HepG2 (cell line): ENCODE measurements around the gene PHLPP2. TPM values are rescaled to one million over a fixed set of nuclear protein-coding genes. Genes with fewer than 3 reads are reported as not detected.
"Not testable (repeated sequence)": the region's sequence is repeated elsewhere in the genome, so short reads cannot be mapped to it uniquely, and the experiment has no call there.

Experiments
- ATF1 ChIP-seq: IDR thresholded peaks from 2 replicates; pipeline ENCODE4 v1.6.1; 2016; ENCODE audit warnings: mild to moderate bottlenecking, control low read depth
- ESRRA ChIP-seq: sonication (generic); formaldehyde crosslinking; IDR thresholded peaks from 2 replicates; pipeline ENCODE4 v1.5.1; 2020; ENCODE audit warnings: mild to moderate bottlenecking, low read depth, missing genetic modification reagents
- FOXA3 ChIP-seq: IDR thresholded peaks from 2 replicates; pipeline ENCODE4 v1.6.1; 2016; ENCODE audit warnings: missing genetic modification reagents, missing compliant biosample characterization
- FOXK2 ChIP-seq: fragments of 450-650 bp; IDR thresholded peaks from 2 replicates; pipeline ENCODE4 v1.6.1; 2016
- FOXO1 ChIP-seq: sonication (generic); formaldehyde crosslinking; IDR thresholded peaks from 2 replicates; pipeline ENCODE4 v1.4.0; 2020; ENCODE audit warnings: missing genetic modification reagents
- FOXP1 ChIP-seq, 2 experiments: fragments of 450-650 bp in 1 of 2; IDR thresholded peaks; 2 replicates each; pipeline ENCODE4 v1.6.1; 2017 to 2018; ENCODE audit warnings: antibody characterized with exemption in 1 of 2
- FOXP4 ChIP-seq: sonication (generic); formaldehyde crosslinking; IDR thresholded peaks from 2 replicates; pipeline ENCODE4 v1.4.0; 2020; ENCODE audit warnings: missing genetic modification reagents
- JUNB ChIP-seq: sonication (generic); formaldehyde crosslinking; IDR thresholded peaks from 2 replicates; pipeline ENCODE4 v1.8.0; 2022; ENCODE audit warnings: missing genetic modification reagents, mild to moderate bottlenecking, borderline replicate concordance
- KDM3A ChIP-seq: IDR thresholded peaks from 2 replicates; pipeline ENCODE4 v1.6.1; 2018; ENCODE audit warnings: low read depth, missing compliant biosample characterization
- NFKBIZ ChIP-seq: IDR thresholded peaks from 2 replicates; pipeline ENCODE4 v1.6.1; 2018; ENCODE audit warnings: missing genetic modification reagents, missing compliant biosample characterization
- NR2C2 ChIP-seq: sonication (generic); formaldehyde crosslinking; IDR thresholded peaks from 2 replicates; pipeline ENCODE4 v1.4.0; 2020; ENCODE audit warnings: missing genetic modification reagents, mild to moderate bottlenecking, moderate library complexity, borderline replicate concordance
- ONECUT2 ChIP-seq: sonication (generic); formaldehyde crosslinking; IDR thresholded peaks from 2 replicates; pipeline ENCODE4 v1.4.0; 2020; ENCODE audit warnings: missing genetic modification reagents
- RARA ChIP-seq: IDR thresholded peaks from 2 replicates; pipeline ENCODE4 v1.6.1; 2016; ENCODE audit warnings: missing genetic modification reagents, missing compliant biosample characterization
- RXRB ChIP-seq: IDR thresholded peaks from 2 replicates; pipeline ENCODE4 v1.6.1; 2016; ENCODE audit warnings: borderline replicate concordance, missing genetic modification reagents, missing compliant biosample characterization
- SIX4 ChIP-seq: sonication (generic); formaldehyde crosslinking; IDR thresholded peaks from 2 replicates; pipeline ENCODE4 v1.4.0; 2020; ENCODE audit warnings: missing genetic modification reagents
- SOX6 ChIP-seq, 2 experiments: fragments of 450-650 bp in 1 of 2; sonication (generic) in 1 of 2; formaldehyde crosslinking in 1 of 2; IDR thresholded peaks; 2 replicates each; pipeline versions ENCODE4 v1.4.0 to v1.6.1; 2017 to 2020; ENCODE audit warnings: antibody characterized with exemption in 1 of 2, mild to moderate bottlenecking in 1 of 2, missing genetic modification reagents in 1 of 2
- TARDBP ChIP-seq: sonication (generic); formaldehyde crosslinking; IDR thresholded peaks from 2 replicates; pipeline ENCODE4 v1.8.0; 2022; ENCODE audit warnings: mild to moderate bottlenecking, missing genetic modification reagents
- ZNF292 ChIP-seq: sonication (generic); formaldehyde crosslinking; IDR thresholded peaks from 2 replicates; pipeline ENCODE4 v1.8.1; 2022; ENCODE audit warnings: mild to moderate bottlenecking, low read depth, missing genetic modification reagents, borderline replicate concordance
- ZNF652 ChIP-seq: IDR thresholded peaks from 2 replicates; pipeline ENCODE4 v1.6.1; 2016; ENCODE audit warnings: low read depth, borderline replicate concordance
- ZSCAN20 ChIP-seq: sonication (generic); formaldehyde crosslinking; IDR thresholded peaks from 2 replicates; pipeline ENCODE4 v1.4.0; 2020; ENCODE audit warnings: missing genetic modification reagents, mild to moderate bottlenecking, borderline replicate concordance
- polyA plus RNA-seq, 8 experiments: library from polyadenylated mRNA; depleted of rRNA in 3 of 8; stranded (reverse) in 7 of 8; unstranded in 1 of 8; fragments of >200 nt; fragmentation: Illumina TruSeq in 4 of 8; extraction: Trizol in 4 of 8; gene quantifications; 2 replicates each; pipeline versions ENCODE4 v1.2.1 to v1.2.3, GENCODE V29; 2011 to 2016; ENCODE audit warnings: low read depth in 4 of 8, missing spikeins in 1 of 8, mixed read lengths in 1 of 8; ENCODE audit not compliant: insufficient read depth in 1 of 8
- total RNA-seq, 5 experiments: library from RNA; depleted of rRNA; stranded (reverse); fragments of >200 nt; fragmentation: Illumina TruSeq; extraction: Trizol; gene quantifications; 2 replicates each; pipeline ENCODE4 v1.2.3, GENCODE V29; 2016; ENCODE audit warnings: low read depth in 1 of 5
- TF ChIP-seq, protein P1 (sequence below): sonication (generic); formaldehyde crosslinking; IDR thresholded peaks from 2 replicates; pipeline ENCODE4 v1.4.0; 2020; ENCODE audit warnings: missing genetic modification reagents, mild to moderate bottlenecking, borderline replicate concordance
- TF ChIP-seq, protein P2 (sequence below): sonication (generic); formaldehyde crosslinking; IDR thresholded peaks from 2 replicates; pipeline ENCODE4 v1.4.0; 2020; ENCODE audit warnings: mild to moderate bottlenecking, missing genetic modification reagents
- TF ChIP-seq, protein P3 (sequence below): IDR thresholded peaks from 2 replicates; pipeline ENCODE4 v1.6.1; 2012; ENCODE audit warnings: low read depth, low read length, improper control_type of control experiment

Gene PHLPP2
- total and polyA plus RNA-seq, 2 of the 13 experiments (the other 11 are each of a cell fraction or from before 2014, with no cell fraction given): 8.9 TPM

GRCh38 chr16:71595340-71595826 lies 129.1 kb downstream of the PHLPP2 start (continued):
- not testable (repeated sequence) for TF ChIP-seq SOX6 (IDR thresholded peaks at IDR 0.05)
- TF ChIP-seq SOX6 (CRISPR knock-in tag; IDR thresholded peaks at IDR 0.05) (peak; percentile 95), ESRRA (CRISPR knock-in tag) (peak; percentile 64; the same call in 1 of the 2 replicates), NFKBIZ (CRISPR knock-in tag) (peak; percentile 61; the same call in 1 of the 2 replicates), FOXO1 (CRISPR knock-in tag) (peak; percentile 59), ZSCAN20 (CRISPR knock-in tag) (0 out of 2 replicates have a peak, but pooled peaks have one; percentile 45), ATF1 (CRISPR knock-in tag) (peak; percentile 36; the same call in 1 of the 2 replicates), KDM3A (0 out of 2 replicates have a peak, but pooled peaks have one; percentile 37), FOXA3 (peak; percentile 96), JUNB (peak; percentile 74; the same call in 1 of the 2 replicates), FOXP4 (peak; percentile 91), NR2C2 (CRISPR knock-in tag) (peak; percentile 59), RXRB (CRISPR knock-in tag) (peak; percentile 73; the same call in 1 of the 2 replicates), FOXK2 (peak; percentile 98), FOXP1 (IDR thresholded peaks at IDR 0.05) (peak; percentile 99), FOXP1 (CRISPR knock-in tag; IDR thresholded peaks at IDR 0.05) (peak; percentile 92), TARDBP (CRISPR knock-in tag) (peak; percentile 32; the same call in 1 of the 2 replicates), ONECUT2 (CRISPR knock-in tag) (peak; percentile 44; the same call in 1 of the 2 replicates), ZNF652 (CRISPR knock-in tag) (peak; percentile 21; the same call in 1 of the 2 replicates), SIX4 (CRISPR knock-in tag) (peak; percentile 65; the same call in 1 of the 2 replicates), ZNF292 (peak; percentile 83), RARA (peak; percentile 60; the same call in 1 of the 2 replicates)
- TF ChIP-seq, protein P1, sequence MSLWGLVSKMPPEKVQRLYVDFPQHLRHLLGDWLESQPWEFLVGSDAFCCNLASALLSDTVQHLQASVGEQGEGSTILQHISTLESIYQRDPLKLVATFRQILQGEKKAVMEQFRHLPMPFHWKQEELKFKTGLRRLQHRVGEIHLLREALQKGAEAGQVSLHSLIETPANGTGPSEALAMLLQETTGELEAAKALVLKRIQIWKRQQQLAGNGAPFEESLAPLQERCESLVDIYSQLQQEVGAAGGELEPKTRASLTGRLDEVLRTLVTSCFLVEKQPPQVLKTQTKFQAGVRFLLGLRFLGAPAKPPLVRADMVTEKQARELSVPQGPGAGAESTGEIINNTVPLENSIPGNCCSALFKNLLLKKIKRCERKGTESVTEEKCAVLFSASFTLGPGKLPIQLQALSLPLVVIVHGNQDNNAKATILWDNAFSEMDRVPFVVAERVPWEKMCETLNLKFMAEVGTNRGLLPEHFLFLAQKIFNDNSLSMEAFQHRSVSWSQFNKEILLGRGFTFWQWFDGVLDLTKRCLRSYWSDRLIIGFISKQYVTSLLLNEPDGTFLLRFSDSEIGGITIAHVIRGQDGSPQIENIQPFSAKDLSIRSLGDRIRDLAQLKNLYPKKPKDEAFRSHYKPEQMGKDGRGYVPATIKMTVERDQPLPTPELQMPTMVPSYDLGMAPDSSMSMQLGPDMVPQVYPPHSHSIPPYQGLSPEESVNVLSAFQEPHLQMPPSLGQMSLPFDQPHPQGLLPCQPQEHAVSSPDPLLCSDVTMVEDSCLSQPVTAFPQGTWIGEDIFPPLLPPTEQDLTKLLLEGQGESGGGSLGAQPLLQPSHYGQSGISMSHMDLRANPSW (CRISPR knock-in tag): 0 out of 2 replicates have a peak, but pooled peaks have one; percentile 55
- TF ChIP-seq, protein P2, sequence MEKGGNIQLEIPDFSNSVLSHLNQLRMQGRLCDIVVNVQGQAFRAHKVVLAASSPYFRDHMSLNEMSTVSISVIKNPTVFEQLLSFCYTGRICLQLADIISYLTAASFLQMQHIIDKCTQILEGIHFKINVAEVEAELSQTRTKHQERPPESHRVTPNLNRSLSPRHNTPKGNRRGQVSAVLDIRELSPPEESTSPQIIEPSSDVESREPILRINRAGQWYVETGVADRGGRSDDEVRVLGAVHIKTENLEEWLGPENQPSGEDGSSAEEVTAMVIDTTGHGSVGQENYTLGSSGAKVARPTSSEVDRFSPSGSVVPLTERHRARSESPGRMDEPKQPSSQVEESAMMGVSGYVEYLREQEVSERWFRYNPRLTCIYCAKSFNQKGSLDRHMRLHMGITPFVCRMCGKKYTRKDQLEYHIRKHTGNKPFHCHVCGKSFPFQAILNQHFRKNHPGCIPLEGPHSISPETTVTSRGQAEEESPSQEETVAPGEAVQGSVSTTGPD: peak; percentile 51; the same call in 1 of the 2 replicates
- TF ChIP-seq, protein P3, sequence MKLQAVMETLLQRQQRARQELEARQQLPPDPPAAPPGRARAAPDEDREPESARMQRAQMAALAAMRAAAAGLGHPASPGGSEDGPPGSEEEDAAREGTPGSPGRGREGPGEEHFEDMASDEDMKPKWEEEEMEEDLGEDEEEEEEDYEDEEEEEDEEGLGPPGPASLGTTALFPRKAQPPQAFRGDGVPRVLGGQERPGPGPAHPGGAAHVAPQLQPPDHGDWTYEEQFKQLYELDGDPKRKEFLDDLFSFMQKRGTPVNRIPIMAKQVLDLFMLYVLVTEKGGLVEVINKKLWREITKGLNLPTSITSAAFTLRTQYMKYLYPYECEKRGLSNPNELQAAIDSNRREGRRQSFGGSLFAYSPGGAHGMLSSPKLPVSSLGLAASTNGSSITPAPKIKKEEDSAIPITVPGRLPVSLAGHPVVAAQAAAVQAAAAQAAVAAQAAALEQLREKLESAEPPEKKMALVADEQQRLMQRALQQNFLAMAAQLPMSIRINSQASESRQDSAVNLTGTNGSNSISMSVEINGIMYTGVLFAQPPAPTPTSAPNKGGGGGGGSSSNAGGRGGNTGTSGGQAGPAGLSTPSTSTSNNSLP: peak; percentile 66; the same call in 1 of the 2 replicates
